HEK293T (cell line): ENCODE measurements around the gene DNPEP.

Experiments used
- FOXK2 ChIP-seq: fragments of 450-650 bp; IDR thresholded peaks from 2 replicates; pipeline ENCODE4 v1.6.1; 2016; ENCODE audit warnings: mild to moderate bottlenecking
- SP1 ChIP-seq: fragments of 450-650 bp; IDR thresholded peaks from 2 replicates; pipeline ENCODE4 v1.6.1; 2017

GRCh38 chr2:219434718-219435525 is 47.2 kb upstream of the DNPEP start, which contains the start of gene SPEG:
- TF ChIP-seq SP1 (no peak), FOXK2 (no peak)
